ENCODE measurements around the gene IL1A.
"Not testable (repeated sequence)": the region's sequence is repeated elsewhere in the genome, so short reads cannot be mapped to it uniquely, and the experiment has no call there.

IL1A gene, protein sequence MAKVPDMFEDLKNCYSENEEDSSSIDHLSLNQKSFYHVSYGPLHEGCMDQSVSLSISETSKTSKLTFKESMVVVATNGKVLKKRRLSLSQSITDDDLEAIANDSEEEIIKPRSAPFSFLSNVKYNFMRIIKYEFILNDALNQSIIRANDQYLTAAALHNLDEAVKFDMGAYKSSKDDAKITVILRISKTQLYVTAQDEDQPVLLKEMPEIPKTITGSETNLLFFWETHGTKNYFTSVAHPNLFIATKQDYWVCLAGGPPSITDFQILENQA

DNA sequence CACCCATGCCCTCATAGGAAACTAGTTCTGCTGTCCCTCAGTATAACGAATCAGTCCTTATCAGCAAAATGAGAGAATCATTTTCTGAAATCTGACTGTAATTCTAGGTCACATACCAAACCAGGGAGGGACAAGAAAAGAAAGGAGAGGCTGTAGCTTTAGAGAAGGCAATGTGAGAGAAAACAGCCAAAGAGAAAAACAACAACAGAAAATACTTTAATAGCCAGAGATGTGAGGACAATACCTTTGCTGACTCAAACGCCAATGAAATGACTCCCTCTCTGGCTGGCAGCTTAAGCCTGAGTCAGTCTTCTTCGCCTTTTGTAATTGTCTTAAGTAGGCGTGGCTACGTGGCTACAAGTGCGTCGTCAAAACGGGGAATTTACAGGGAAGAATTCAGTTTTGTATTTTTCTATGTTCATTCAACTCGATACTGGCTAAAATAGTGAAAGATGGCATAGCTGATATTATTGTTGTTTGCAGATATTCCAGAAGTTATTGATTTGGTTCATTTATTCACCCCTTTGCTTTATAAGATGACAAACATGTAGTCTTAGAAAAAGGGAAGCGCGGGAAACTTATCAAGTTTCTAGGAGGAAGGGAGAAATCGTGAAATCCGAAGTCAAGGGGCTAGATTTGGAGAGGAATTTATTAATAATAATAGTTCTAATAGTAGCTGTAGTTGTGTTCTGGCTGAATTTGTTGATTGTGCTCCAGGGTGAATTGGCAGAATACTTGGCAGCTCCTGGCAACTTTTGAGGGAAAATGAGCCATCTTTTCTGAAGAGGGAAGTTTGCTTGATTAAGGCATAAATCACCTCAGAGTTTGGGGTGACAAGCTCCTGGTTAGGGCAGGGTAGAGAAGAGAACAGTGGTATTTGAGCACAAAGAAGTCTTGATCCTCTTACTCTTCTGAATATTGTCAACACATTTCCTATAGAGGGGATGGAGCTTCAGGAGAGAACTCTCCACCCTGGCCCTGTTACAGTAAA, at the start of gene IL1A:
TSS of gene IL1A (minus strand) at position 295 of the 991 bp plus-strand sequence. CDS start 723 bp downstream, outside the sequence.
- no peak for DNase-seq

DNA sequence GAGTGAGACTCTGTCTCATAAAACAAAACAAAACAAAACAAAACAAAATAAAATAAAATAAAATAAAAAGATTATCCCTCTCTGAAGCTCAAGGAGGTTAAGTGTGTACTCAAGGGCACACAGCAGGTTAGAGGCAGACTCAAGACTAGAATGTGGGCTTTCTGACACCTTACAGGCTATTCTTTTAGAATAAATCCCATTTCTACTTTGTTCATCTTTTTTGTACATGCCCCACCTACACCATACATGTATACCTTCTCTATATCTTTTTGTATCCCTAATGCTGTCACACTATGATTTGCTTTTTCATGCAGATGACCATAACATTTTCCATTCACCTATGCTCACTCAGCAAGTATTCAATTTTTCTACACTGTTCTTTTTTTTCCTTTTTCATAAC, 49.7 kb upstream of the IL1A start:
- DNase-seq, result no peak

DNA sequence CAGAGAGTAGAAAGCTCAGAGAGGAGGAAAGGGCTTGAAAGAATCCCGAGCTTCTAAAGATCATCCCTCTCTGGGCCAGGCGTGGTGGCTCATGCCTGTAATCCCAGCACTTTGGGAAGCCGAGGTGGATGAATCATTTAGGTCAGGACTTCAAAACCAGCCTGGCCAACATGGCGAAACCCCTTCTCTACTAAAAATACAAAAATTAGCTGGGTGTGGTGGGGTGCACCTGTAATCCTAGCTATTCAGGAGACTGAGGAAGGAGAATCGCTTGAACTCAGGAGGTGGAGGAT, 49.3 kb upstream of the IL1A start:
- DNase-seq, result not testable (repeated sequence)

DNA sequence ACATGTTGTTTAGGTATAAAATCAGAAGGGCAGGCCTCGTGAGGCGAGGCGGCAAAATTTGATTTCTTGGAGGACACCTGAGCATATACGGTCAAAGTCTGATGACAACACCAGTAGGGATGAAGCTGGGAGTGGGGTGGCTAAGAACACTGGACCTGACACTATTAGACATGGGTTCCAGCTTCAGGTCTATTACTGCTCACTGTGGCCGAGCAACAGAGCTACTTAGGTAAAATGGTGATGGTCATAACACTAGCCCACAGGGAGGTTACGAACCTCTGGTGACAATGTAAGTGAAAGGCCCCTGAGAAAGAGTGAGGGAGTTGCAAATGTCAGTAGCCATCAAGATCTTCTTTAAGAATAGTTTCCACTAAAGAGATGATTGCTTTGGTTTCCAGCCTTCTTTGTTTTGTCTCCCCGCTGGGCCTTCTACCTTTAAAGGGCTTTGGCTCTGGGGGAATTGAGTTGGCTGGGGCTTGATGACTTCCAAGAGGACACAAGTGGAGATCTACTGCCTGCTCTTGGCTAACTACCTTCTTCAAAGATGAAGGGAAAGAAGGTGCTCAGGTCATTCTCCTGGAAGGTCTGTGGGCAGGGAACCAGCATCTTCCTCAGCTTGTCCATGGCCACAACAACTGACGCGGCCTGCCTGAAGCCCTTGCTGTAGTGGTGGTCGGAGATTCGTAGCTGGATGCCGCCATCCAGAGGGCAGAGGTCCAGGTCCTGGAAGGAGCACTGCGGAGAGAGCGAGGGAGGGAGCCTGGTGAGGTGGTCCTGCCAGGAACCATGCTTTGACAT, 48.7 kb upstream of the IL1A start:
- no peak for DNase-seq

DNA sequence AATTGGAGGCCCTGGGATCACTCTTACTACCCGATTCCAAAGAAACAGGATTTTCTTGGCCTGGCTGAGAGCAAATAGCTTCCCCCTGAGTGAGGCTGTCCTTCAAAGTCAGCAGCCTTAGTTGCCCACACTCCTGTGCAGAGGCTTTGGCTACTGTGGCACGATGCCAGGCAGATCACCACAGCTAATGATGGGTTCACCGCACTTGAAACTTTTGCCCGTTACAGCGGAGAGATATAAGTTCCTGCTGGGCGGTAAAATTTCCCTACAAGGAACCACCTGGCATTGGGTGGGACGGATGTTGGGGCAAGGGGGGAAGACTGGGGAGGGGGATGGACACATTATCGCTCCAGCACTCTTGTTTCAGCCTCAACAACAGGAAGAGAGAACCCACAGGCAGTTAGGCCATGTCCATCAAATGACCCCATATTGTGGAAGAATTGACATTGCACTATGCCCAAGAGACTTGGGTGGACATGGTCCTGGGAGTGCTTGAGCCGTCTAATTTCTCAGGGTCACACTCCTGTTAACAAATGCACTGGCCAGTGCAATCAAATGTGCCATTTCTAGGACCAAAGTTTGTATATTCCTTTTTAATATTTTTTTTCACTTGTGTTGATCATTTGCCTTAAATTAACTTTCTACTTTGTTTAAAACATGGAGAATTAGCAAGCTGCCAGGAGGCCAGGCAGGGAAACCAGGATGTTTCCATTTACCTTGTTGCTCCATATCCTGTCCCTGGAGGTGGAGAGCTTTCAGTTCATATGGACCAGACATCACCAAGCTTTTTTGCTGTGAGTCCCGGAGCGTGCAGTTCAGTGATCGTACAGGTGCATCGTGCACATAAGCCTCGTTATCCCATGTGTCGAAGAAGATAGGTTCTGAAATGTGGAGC, 47.9 kb upstream of the IL1A start:
- DNase-seq, result no peak

DNA sequence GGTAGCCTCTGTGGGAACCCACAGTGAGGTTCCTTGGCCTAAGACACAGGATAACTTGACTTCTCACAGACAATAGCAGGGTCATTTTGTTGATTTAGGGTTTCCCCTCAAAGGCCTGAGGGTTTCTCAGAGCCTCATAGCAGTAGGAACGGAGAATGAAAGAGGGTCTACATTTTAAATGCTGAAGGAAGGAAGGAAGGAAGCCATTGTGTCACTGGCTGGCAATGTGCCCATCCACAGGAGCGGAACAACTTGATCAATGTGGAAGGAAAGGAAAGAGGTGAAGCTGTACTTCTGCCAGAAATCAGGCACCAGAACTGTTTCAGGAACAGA, 47.2 kb upstream of the IL1A start:
- no peak for DNase-seq

DNA sequence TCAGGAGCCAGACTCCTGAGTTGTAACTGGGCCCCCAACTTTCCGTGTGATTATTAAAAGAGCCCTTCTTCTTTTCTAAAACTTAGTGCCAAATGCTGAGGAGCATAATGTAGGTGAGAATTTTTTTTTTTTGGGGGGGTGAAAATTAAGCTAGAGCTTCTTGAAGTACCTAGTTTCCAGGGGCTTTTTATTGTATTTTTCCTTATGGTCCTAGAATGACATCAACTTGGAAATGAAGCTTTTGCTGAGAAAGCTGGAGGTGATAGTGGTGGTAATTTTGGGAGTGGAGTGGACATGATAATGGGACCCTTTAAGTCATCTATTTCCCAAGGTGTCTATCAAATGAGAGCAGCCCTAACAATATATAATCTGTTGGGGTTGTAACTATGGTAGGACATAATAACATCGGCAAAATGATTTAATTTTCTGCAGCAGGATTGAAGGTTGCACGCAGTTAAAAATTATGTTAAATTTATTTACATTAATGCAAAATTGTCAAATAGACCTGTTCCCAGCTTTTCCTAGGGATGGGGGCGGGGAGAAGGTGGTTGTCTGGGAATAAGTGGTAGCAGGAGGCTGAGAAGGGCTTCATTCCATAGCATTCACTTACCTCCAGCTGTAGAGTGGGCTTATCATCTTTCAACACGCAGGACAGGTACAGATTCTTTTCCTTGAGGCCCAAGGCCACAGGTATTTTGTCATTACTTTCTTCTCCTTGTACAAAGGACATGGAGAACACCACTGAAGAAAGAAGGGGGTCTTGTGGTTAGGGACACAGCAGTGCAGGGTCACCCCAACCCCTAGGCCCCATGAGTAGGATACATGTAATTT, 46.6 kb upstream of the IL1A start:
- DNase-seq, result no peak

DNA sequence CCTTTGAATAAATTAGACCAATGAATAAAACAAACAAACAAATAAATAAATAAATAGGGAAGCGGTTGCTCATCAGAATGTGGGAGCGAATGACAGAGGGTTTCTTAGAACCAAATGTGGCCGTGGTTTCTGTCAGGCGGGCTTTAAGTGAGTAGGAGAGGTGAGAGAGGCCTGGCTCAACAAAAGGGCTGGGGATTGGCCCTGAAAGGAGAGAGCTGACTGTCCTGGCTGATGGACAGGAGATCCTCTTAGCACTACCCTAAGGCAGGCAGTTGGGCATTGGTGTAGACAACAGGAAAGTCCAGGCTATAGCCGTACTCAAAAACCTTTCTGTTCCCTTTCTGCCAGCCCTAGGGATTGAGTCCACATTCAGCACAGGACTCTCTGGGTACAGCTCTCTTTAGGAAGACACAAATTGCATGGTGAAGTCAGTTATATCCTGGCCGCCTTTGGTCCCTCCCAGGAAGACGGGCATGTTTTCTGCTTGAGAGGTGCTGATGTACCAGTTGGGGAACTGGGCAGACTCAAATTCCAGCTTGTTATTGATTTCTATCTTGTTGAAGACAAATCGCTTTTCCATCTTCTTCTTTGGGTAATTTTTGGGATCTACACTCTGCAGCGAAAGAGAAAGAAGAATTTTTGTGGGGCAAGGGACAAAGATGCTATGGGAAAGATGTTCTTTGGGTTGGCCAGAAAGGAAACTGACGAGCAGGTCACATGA, 45.8 kb upstream of the IL1A start:
- DNase-seq, result no peak

DNA sequence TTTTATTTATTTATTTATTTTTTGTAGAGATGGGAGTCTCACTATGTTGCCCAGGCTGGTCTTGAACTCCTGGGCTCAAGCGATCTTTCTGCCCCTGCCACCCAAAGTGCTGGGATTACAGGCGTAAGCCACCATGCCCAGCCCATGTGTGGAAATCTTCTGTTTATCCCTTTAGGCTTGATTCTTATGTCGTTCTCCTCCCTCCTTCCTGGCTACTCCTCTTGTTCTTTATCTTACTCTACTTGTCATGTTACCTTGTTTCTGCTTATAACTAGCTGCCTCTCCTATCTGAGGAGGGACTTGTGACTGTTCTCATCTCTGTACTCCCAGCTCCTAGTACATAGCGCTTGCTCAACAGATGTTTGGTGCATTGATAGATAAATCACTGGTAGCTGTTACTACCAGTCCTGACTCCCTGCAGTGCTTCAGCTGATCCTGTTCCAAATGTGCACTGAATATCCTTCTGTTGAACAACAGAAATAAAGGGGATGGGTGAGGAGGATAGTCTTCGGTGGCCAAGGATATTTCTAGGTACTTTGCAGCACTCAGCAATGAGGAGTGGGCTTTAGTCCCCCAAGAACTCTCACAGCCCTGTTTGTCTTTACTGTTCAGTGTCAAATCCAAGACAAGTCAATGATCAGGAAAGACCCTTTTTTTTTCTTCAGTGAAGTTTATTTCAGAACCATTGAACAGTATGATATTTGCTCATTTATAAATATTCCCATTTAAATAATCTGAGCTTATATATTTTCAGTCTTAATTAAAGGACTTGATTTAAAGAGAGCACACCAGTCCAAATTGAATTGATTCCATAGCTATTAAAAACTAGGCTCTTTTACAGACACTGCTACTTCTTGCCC, 45.0 kb upstream of the IL1A start:
- no peak for DNase-seq

DNA sequence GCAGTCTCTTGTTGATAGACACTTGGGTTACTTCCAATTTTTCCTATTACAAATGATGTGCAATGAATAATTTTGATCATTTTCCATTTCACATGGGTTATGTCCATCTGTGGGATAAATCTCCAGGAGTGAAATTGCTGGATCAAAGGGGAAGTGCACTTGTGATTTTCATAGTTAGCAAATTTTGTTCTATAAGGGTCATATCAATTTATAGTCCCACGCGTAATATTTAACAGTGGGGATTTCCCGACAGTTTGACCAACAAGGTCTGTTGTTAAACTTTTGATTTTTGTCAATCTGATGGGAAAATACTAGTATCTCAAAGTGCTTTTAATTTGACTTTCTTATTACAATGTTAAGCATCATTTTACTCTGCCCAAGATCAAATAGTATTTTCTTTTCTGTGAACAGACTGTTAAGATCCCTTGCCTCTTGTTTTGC, 44.0 kb upstream of the IL1A start:
- DNase-seq, result no peak

DNA sequence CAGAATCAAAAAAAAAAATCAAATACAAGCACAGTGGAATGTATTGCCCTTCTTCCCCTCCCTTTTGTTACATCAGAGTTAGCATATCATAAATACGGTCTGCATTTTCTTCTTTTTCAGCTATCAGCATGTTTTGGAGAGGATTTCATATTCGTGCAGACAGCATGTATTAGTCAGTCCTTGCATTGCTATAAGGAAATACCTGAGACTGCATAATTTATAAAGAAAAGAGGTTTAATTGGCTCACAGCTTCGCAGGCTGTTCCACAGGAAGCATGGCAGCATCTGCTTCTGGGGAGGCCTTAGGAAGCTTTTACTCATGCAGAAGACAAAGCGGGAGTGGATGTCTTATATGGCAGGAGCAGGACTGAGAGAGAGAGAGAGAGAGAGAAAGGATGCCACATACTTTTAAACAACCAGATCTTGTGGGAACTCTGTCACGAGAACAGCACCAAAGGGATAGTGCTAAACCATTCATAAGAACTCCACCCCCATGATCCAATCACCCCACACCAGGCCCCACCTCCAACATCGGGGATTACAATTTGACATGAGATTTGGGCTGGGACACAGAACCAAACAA, 43.4 kb upstream of the IL1A start:
- no peak for DNase-seq

DNA sequence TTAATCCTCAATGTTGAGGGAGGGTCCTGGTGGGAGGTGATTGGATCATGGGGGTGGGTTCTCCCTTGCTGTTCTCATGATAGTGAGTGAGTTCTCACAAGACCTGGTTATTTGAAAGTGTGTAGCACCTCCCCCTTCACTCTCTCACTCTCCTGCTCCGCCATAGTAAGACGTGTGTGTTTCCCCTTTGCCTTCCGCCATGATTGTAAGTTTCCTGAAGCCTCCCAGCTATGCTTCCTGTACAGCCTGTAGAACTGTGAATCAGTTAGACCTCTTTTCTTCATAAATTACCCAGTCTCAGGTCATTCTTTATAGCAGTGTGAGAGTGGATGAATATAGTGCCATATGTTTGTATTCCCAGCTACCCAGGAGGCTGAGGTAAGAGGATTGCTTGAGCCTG, 42.7 kb upstream of the IL1A start:
- no peak for DNase-seq

DNA sequence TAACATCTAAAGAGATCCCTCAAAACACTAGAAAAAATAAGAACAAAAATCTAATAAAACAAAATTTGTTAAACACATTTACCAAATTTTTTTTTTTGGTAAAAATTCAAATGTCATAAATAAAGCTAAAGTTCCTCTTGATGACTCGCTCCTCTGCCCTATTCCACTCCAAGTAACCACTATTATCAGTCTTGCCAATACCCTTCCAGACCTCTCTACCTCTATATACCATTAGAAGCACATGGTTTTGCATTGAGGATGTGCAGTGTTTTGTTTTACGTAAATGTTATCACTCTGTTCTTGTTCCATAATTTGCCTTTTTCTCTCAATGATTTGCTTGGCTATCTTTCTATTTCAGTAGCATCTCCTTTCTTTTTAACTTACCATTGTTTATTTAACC, 41.4 kb upstream of the IL1A start:
- no peak for DNase-seq

DNA sequence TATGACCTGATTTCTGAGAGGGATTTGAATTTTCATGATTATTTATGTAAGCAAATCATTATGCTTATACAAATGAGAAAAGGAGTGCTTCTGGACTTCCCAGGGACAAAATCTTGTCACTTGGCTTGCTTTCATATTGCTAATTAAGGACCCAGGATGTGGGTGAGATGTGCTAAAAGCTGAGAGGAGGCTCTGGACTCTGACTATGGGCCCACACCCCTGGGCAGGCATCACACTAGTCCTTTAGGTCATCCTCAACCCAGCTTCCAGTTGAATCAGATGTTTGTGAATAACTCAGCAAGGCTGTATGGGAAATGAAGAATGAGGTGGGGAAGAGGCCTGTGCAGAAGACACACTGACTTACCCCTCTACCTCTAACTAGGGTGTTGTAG, 40.4 kb upstream of the IL1A start:
- DNase-seq, result no peak

DNA sequence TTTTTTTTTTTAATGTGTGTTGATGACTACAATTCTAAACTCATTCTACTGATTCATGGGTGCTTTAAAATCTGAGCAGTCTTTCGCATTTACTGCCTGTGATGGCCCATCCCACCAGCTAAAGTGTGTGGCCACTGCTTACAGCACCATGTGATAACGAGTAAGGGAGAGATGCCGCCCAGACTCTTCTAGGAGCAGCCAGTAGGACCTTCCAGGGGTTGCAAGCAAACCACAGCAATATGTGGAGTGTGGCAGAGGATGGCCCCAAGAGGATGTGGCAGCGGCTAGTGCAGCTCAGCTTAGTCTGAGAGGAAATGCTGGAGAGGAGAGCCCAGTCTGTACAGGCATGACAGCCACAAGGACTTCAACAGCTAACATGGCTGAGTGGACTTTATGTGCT, 37.4 kb upstream of the IL1A start:
- DNase-seq, result no peak

DNA sequence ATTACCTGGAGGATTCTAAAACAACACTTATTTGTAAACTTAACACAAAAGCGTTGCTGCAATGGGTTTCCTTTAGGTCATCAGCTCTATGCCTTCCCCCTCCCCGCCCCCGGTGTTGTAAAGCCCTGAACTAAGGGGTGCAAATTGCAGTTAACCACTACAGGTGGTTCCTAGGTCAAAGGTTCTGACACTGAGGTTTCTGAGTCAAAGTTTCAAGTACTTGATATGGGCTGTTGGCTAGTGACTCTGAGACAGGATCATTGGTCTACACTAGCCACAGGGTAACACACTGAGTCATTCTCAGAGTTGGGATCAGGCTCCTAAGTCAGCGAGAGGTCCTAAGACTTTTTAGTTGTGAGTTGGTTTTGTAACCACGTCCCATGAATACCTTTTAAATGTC, 36.8 kb upstream of the IL1A start:
- DNase-seq, result no peak

DNA sequence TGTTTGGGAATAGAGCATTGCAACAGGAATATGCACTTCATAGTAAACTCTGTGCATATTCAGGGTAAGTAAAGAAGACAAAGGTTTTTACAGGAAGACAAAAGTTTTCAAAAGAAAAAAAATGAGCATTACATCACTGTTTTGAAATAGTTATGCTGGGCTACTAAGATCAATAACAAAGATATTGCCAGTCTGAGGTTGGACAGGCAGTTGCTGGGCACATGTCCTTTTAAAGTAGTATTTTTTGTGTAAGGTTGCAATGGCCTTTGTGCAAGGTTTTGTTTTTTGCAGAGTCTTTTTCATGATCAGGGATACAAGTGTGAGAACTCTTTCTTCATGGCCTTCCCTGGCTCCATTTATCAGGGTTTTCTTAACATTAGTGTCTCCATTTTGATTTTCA, 36.0 kb upstream of the IL1A start:
- DNase-seq, result no peak

DNA sequence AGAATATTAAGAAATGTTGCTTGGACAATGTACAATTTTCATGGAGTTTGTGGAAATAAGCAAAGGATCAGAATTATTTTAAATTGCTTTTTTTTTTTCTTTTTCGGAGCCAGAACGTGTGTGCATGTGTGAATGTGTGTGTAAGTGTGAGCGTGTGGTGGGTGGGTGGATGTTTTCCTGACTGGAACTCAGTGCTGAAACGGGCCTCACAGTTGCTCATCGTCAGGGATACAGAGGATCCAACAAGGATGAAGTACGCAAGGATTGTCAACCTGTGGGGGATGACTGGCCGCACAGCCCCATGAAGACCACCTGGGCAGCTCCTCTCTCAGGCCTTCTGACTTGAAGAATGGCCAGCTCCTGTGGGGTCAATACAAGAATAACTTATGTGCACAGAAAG, 34.8 kb upstream of the IL1A start:
- DNase-seq, result no peak

DNA sequence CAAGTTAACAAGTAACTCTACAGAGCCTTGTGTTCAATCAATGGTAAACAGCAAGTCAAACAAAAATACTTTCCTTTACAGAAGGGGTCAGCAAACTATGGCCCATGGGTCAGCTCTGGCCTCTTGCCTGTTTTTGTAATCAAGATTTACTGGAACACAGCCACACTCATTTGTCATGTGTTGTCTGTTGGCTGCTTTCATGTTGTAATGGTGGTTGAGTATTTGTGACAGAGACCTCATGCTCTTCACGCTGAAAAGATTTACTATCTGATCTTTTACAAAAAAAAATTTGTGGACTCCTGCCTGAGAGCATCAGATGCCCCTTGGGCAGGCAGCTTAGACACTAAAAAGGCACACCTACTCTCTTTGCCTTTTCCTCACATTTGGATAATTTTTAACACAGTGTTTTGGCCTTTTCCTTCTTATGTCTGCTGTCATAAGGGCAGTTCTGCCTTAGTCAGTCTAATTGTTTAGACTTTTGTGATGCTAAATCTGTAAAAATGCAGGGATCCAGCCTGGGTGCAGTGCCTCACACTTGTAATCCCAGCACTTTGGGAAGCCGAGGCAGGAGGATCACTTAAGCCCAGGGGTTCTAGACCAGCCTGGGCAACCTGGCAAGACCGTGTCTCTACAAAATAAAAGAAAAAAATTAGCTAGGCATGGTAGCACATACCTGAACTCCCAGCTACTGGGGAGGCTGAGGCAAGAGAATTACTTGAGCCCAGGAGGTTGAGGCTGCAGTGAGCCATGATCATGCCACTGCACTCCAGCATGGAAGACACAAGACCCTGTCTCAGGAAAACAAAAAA, 34.0 kb upstream of the IL1A start:
- DNase-seq, result no peak
